Peyer's patch (tissue), 4 donors: ENCODE measurements around the gene DPY19L3. TPM values are rescaled to one million over a fixed set of nuclear protein-coding genes. Genes with fewer than 3 reads are reported as not detected.
"Not testable (repeated sequence)": the region's sequence is repeated elsewhere in the genome, so short reads cannot be mapped to it uniquely, and the experiment has no call there.

ENCODE experiments used
- DNase-seq, 3 donors: peaks; one replicate each; pipeline ENCODE4 v3.0.0-alpha.2; 2017 to 2019
- H3K27ac ChIP-seq, 4 donors: fragments of 200-600 bp; sonication (generic); one replicate each; pipeline ENCODE4 v1.5.1; 2016 to 2019
- H3K27me3 ChIP-seq, 2 donors: fragments of 200-600 bp; sonication (generic); one replicate each; pipeline ENCODE4 v1.5.1; 2019
- H3K36me3 ChIP-seq, 3 donors: fragments of 200-600 bp; sonication (generic); one replicate each; pipeline ENCODE4 v1.5.1; 2016 to 2019
- H3K4me1 ChIP-seq, 4 donors: fragments of 200-600 bp; sonication (generic); one replicate each; pipeline ENCODE4 v1.5.1; 2016 to 2019
- H3K4me3 ChIP-seq, 4 donors: fragments of 200-600 bp; sonication (generic); 1 replicate in 3 of 4; 2 replicates in 1 of 4; pipeline ENCODE4 v1.5.1; 2016 to 2019; ENCODE audit warnings: mild to moderate bottlenecking in 1 of 4
- H3K9me3 ChIP-seq, 4 donors: fragments of 200-600 bp; sonication (generic); one replicate each; pipeline ENCODE4 v1.5.1; 2016 to 2019; ENCODE audit warnings: mild to moderate bottlenecking in 1 of 4
- POLR2A ChIP-seq, 2 donors: fragments of 450-650 bp; IDR thresholded peaks; one replicate each; pipeline ENCODE4 v1.5.1; 2017; ENCODE audit warnings: antibody characterized with exemption in 2 of 2, mild to moderate bottlenecking in 2 of 2, moderate library complexity in 2 of 2
- total RNA-seq, 4 donors: library from RNA; depleted of rRNA; stranded (reverse); fragments of >200 nt; gene quantifications; one replicate each; pipeline ENCODE4 v1.1.0, GENCODE V29; 2016
- TF ChIP-seq, protein P1 (sequence below), 6 experiments: fragments of 450-650 bp in 4 of 6; fragments of 200-600 bp in 2 of 6; sonication (generic) in 1 of 6; IDR thresholded peaks; one replicate each; pipeline ENCODE4 v1.5.1; 2017 to 2019; ENCODE audit warnings: antibody characterized with exemption in 6 of 6, mild to moderate bottlenecking in 3 of 6, moderate library complexity in 1 of 6

DPY19L3 gene
- total RNA-seq, 4 donors from 2014 or later, result 18.2 to 49.5 (median 42.4) TPM

DNA sequence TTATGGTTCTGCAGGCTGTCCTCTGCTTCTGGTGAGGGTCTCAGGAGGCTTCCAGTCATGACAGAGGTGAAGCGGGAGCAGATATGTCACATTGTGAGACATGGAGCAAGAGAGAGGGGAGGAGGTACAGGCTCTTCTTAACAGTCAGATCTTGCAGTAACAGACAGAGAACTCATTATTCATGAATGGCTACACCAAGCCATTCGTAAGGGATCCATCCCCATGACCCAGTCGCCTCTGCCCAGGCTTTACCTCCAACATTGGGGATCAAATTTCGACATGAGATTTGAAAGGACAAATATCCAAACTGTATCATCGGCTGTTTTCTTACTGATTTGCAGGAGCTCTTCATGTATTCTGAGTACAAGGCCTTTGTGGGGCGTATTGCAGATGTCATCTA is 38.5 kb upstream of the DPY19L3 start:
- Histone ChIP-seq H3K9me3 (no peaks in the 10 kb centered on the region), H3K36me3 (peaks cover 0 to 40% (median 0%) of the 10 kb centered on the region in 3 donors), H3K27ac (no peak overlapping the region), H3K27me3 (no peaks in the 10 kb centered on the region), H3K4me3 (no peak overlapping the region), H3K4me1 (peaks cover 0 to 14% (median 0%) of the 10 kb centered on the region in 4 donors)
- TF ChIP-seq POLR2A (IDR thresholded peaks at IDR 0.05), result no peak
- TF ChIP-seq, protein P1, sequence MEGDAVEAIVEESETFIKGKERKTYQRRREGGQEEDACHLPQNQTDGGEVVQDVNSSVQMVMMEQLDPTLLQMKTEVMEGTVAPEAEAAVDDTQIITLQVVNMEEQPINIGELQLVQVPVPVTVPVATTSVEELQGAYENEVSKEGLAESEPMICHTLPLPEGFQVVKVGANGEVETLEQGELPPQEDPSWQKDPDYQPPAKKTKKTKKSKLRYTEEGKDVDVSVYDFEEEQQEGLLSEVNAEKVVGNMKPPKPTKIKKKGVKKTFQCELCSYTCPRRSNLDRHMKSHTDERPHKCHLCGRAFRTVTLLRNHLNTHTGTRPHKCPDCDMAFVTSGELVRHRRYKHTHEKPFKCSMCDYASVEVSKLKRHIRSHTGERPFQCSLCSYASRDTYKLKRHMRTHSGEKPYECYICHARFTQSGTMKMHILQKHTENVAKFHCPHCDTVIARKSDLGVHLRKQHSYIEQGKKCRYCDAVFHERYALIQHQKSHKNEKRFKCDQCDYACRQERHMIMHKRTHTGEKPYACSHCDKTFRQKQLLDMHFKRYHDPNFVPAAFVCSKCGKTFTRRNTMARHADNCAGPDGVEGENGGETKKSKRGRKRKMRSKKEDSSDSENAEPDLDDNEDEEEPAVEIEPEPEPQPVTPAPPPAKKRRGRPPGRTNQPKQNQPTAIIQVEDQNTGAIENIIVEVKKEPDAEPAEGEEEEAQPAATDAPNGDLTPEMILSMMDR (IDR thresholded peaks at IDR 0.05), result no peak
- no peak for DNase-seq

DNA sequence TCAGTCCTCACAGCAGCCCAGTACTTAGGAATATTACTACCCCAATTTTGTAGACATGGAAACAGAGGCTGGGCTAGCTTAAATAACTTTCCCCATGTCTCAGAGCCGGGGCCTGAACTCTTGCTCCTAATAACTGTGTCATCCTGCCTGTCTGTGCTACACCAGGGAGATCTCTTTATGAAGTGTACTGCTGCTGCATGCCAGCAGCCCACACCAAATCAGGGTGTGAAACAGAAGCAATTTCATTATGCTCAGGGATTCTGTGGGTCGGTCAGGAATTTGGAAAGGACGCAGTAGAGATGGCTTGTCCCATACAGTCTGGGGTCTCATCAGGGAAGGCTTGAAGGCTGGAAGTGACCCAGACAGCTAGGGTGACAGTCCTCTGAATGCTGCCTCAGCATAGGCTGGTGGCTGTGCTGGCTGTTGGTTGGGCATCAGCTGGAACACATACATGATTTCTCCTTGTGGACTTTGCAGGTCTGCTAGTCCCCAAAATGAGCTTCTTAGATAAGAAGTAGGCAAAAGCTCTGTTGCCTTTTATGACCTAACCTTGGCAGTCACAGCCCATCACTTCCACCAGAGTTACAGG is 37.5 kb upstream of the DPY19L3 start:
- H3K27me3 ChIP-seq, result no peaks in the 10 kb centered on the region
- peaks cover 0 to 46% (median 0%) of the 10 kb centered on the region in 3 donors for H3K36me3 ChIP-seq
- H3K4me3 ChIP-seq, result no peak overlapping the region
- no peak overlapping the region for H3K27ac ChIP-seq
- DNase-seq, result no peak
- TF ChIP-seq, protein P1 (IDR thresholded peaks at IDR 0.05), result no peak
- TF ChIP-seq POLR2A (IDR thresholded peaks at IDR 0.05), result no peak
- peaks cover 0 to 3% (median 0%) of the 10 kb centered on the region in 4 donors for H3K9me3 ChIP-seq
- peaks cover 0 to 9% (median 0%) of the 10 kb centered on the region in 4 donors for H3K4me1 ChIP-seq

DNA sequence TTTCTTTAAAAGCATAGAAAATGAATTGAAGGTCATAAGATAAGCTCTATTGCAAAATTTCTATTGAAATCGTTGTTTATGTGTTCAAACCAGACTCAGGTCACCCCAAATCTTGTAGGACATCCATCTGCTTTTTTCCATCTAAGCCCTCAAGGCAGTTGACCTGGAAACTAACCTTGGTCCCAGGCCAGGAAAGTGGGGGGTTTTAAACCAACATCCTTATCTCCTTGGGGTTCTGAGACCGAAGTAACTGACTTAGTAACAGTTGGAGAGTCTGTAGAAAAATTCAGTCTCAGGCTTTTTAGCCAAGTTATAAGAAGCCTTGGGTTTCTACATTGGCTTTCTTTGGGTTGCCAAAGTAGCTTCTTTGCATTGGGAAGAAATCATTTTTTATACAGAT is 36.8 kb upstream of the DPY19L3 start:
- Histone ChIP-seq H3K4me3 (no peak overlapping the region), H3K4me1 (peaks cover 0 to 11% (median 0%) of the 10 kb centered on the region in 4 donors), H3K27ac (no peak overlapping the region), H3K36me3 (peaks cover 0 to 40% (median 0%) of the 10 kb centered on the region in 3 donors), H3K27me3 (no peaks in the 10 kb centered on the region), H3K9me3 (peaks cover 0 to 3% (median 0%) of the 10 kb centered on the region in 4 donors)
- TF ChIP-seq POLR2A (IDR thresholded peaks at IDR 0.05), result no peak
- DNase-seq, result no peak

DNA sequence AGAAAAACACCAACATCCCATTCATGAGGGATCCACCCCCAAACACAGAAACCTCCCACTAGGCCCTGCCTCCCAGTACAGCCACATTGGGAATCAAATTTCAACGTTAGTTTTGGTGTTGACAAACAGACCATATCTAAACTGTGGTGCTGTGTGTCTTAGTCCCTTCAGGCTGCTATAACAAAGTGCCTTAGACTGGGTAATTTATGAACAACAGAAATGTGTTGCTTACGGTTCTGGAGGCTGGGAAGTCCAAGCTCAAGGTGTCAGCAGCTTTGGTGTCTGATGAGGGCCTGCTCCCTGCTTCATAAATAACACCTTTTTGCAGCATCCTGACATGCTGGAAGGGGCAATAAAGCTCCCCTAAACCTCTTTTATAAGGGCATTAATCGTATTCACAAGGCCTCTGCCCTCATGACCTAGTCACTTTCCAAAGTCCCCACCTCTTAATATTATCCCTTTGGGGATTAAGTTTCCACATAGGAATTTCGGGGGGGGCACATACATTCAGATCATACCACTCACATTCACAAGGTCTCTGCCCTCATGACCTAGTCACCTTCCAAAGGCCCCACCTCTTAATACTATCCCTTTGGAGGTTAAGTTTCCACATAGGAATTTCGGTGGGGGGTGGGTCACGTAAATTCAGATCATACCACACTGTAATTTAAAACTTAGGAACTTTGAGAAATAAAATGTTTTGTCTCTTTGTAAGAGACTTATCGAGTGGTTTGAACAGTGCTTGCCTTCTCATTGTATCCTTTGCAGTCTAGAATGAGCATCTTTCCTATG is 32.6 kb upstream of the DPY19L3 start:
- Histone ChIP-seq H3K27ac (peak overlapping the region in 2 of 4 donors; percentile 61 to 73), H3K4me3 (no peak overlapping the region), H3K4me1 (peaks cover 0 to 15% (median 0%) of the 10 kb centered on the region in 4 donors), H3K9me3 (peaks cover 0 to 3% (median 0%) of the 10 kb centered on the region in 4 donors), H3K27me3 (no peaks in the 10 kb centered on the region), H3K36me3 (peaks cover 0 to 26% (median 0%) of the 10 kb centered on the region in 3 donors)
- TF ChIP-seq, protein P1 (IDR thresholded peaks at IDR 0.05), result no peak
- no peak for TF ChIP-seq POLR2A (IDR thresholded peaks at IDR 0.05)
- no peak for DNase-seq

DNA sequence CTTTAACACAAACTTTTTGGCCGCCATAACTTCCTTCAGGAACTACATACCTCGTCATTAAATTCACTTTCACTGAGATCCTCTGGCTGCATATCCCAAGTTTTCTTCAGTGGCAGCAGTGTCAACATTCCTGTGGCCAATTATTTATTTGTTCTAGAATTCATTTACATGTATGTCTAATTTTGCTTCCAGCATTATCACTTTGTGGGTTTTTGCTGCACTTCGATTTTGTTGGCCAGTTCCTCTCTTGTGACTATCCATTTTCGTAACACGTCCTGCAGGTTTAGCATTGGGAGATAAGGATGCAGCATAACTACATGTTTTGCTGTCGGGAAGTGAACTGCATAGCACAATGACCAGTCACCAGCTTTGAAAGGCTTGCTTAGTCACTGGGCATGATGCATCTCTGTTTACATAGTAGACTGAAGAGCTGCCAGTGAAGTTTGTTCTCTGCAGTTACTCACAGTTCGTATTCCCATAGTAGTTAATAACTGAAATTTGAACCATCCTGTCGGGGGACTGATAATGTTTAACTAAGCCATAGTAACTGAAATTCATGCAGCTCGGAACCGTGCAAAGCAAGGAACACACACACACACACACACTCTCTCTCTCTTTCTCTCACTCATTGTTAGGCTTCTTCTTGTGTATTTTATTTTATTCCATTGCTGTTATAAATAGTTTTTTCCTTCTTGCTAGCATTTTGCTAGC is 31.8 kb upstream of the DPY19L3 start:
- H3K4me3 ChIP-seq, result peak overlapping the region in 1 of 4 donors; percentile 2
- peak in 1 of 3 donors; percentile 80 for DNase-seq
- H3K9me3 ChIP-seq, result peaks cover 0 to 3% (median 0%) of the 10 kb centered on the region in 4 donors
- peak overlapping the region in 2 of 4 donors; percentile 61 to 73 for H3K27ac ChIP-seq
- TF ChIP-seq POLR2A (IDR thresholded peaks at IDR 0.05), result no peak
- TF ChIP-seq, protein P1 (IDR thresholded peaks at IDR 0.05), result peak in 2 of 6 experiments; percentile 6 to 24
- peaks cover 0 to 15% (median 0%) of the 10 kb centered on the region in 4 donors for H3K4me1 ChIP-seq
- peaks cover 0 to 27% (median 0%) of the 10 kb centered on the region in 3 donors for H3K36me3 ChIP-seq
- no peaks in the 10 kb centered on the region for H3K27me3 ChIP-seq

DNA sequence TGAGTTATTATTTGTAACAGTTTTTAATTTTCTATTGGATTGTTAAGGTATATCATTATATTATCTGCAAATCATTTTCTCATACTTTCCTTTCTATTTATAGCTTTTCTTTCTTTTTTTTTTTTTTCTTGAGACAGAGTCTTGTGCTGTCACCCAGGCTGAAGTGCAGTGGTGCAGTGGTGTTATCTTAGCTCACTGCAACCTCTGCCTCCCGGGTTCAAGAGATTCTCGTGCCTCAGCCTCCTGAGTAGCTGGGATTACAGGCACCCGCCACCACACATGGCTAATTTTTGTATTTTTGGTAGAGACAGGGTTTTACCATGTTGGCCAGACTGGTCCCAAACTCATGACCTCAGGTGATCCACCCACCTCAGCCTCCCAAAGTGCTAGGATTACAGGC is 31.2 kb upstream of the DPY19L3 start:
- H3K27me3 ChIP-seq, DNase-seq, H3K4me3 ChIP-seq, H3K9me3 ChIP-seq: not testable (repeated sequence)
- H3K27ac ChIP-seq, result peak overlapping the region in 3 of 4 donors; percentile 11 to 74 (median 73)
- peaks cover 0 to 30% (median 0%) of the 10 kb centered on the region in 3 donors for H3K36me3 ChIP-seq
- peaks cover 0 to 15% (median 0%) of the 10 kb centered on the region in 4 donors for H3K4me1 ChIP-seq
